ENCODE data around the gene TRIM38. TPM values are rescaled to one million over a fixed set of nuclear protein-coding genes. Genes with fewer than 3 reads are reported as not detected.

The TRIM38 gene
- total RNA-seq, 3 donors from 2014 or later, result 11.4 to 15.8 (median 12.6) TPM

GRCh38 chr6:26019967-26020328 lies 57.3 kb downstream of the TRIM38 start:
- intact Hi-C loops (cut with DNase I, micrococcal nuclease), result no loop called here
- ATAC-seq, result no peak
- Histone ChIP-seq H3K9me3 (peaks cover 2% of the 10 kb centered on the region), H3K4me3 (no peak overlapping the region), H3K4me1 (ENCODE audit: low read depth) (no peaks in the 10 kb centered on the region), H3K36me3 (ENCODE audit: low read depth) (no peaks in the 10 kb centered on the region)
- no peak for TF ChIP-seq CTCF (IDR thresholded peaks at IDR 0.05)
- no peak for DNase-seq

GRCh38 chr6:26020329-26021000 lies 57.9 kb downstream of the TRIM38 start:
- H3K36me3 ChIP-seq (ENCODE audit: low read depth), result no peaks in the 10 kb centered on the region
- ATAC-seq, result peak; percentile 79
- peak; percentile 82 to 90 (median 86) for DNase-seq
- peaks cover 2% of the 10 kb centered on the region for H3K9me3 ChIP-seq
- no peak for TF ChIP-seq CTCF (IDR thresholded peaks at IDR 0.05)
- H3K4me1 ChIP-seq (ENCODE audit: low read depth), result peaks cover under 1% of the 10 kb centered on the region
- intact Hi-C loops (cut with DNase I, micrococcal nuclease), result no loop called here
- H3K4me3 ChIP-seq, result peak overlapping the region; percentile 29

DNA sequence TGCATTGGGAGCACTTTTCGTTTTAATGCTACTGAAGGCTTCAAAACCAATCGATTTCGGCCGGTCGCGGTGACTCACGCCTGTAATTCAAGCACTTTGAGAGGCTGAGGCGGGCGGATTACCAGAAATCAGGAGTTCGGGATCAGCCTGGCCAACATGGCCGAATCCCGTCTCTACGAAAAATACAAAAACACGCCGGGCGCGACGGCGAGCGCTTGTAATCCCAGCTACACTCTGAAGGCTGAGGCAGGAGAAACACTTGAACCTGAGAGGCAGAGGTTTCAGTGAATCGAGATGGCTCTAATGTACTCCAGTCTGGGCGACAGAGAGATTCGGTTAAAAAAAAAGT lies 58.4 kb downstream of the TRIM38 start:
- peaks cover 6% of the 10 kb centered on the region for H3K4me1 ChIP-seq (ENCODE audit: low read depth)
- H3K9me3 ChIP-seq, result peaks cover 2% of the 10 kb centered on the region
- H3K4me3 ChIP-seq, result peak overlapping the region; percentile 29
- TF ChIP-seq CTCF (IDR thresholded peaks at IDR 0.05), result no peak
- intact Hi-C loops (cut with DNase I, micrococcal nuclease), result no loop called here
- DNase-seq, result peak; percentile 72 to 77 (median 73)
- ATAC-seq, result peak; percentile 31
- H3K36me3 ChIP-seq (ENCODE audit: low read depth), result no peaks in the 10 kb centered on the region

GRCh38 chr6:26021350-26022131 lies 58.9 kb downstream of the TRIM38 start:
- TF ChIP-seq CTCF (IDR thresholded peaks at IDR 0.05), result no peak
- ATAC-seq, result peak; percentile 85
- peak overlapping the region; percentile 29 for H3K4me3 ChIP-seq
- H3K36me3 ChIP-seq (ENCODE audit: low read depth), result no peaks in the 10 kb centered on the region
- peak; percentile 95 to 97 (median 95) for DNase-seq
- intact Hi-C loops (cut with DNase I, micrococcal nuclease), result no loop called here
- peaks cover 7% of the 10 kb centered on the region for H3K4me1 ChIP-seq (ENCODE audit: low read depth)
- H3K9me3 ChIP-seq, result peaks cover 2% of the 10 kb centered on the region

- no peak overlapping the region for H3K4me3 ChIP-seq
- H3K4me1 ChIP-seq (ENCODE audit: low read depth), result peaks cover 7% of the 10 kb centered on the region
- H3K36me3 ChIP-seq (ENCODE audit: low read depth), result no peaks in the 10 kb centered on the region
- peaks cover 2% of the 10 kb centered on the region for H3K9me3 ChIP-seq
- intact Hi-C loops (cut with DNase I, micrococcal nuclease), result no loop called here
- DNase-seq (peak in 1 of 3 donors; percentile 65), ATAC-seq (no peak)
- TF ChIP-seq CTCF (IDR thresholded peaks at IDR 0.05), result no peak
Observed at GRCh38 chr6:26022132-26022472, 59.5 kb downstream of the TRIM38 start.
